LNCaP clone FGC (cell line): ENCODE data around the gene RITA1.

ENCODE experiments used
- DNase-seq: peaks from one replicate; pipeline ENCODE4 v3.0.0-alpha.2; 2011; ENCODE audit warnings: low read depth
- H3K4me3 ChIP-seq: 2 replicates; pipeline ENCODE4 v1.5.1; 2011; ENCODE audit warnings: mild to moderate bottlenecking, low read depth, low read length, control low read depth
- TF ChIP-seq, protein P1 (sequence below): IDR thresholded peaks from 2 replicates; pipeline ENCODE4 v1.5.1; 2012; ENCODE audit warnings: mild to moderate bottlenecking; ENCODE audit not compliant: control insufficient read depth, insufficient read depth; ENCODE audit errors: extremely low read depth

The RITA1 gene

DNA sequence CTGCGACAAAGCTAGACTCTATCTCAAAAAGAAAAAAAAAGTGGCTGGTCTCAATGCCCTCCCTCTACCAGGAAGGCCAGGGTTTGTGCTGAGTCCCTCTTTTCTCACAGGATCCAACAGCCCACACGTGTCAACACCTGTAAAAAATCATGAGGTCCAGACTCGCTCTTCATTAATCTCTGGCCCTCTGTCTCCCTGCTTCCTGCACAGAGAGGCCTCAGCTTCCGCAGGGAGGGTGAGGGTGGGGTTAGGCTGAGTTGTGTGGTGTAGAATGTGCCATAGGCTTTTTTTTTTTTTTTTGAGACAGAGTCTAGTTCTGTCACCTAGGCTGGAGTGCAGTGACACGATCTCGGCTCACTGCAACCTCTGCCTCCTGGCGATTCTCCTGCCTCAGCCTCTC, 29.9 kb upstream of the RITA1 start:
- TF ChIP-seq, protein P1, sequence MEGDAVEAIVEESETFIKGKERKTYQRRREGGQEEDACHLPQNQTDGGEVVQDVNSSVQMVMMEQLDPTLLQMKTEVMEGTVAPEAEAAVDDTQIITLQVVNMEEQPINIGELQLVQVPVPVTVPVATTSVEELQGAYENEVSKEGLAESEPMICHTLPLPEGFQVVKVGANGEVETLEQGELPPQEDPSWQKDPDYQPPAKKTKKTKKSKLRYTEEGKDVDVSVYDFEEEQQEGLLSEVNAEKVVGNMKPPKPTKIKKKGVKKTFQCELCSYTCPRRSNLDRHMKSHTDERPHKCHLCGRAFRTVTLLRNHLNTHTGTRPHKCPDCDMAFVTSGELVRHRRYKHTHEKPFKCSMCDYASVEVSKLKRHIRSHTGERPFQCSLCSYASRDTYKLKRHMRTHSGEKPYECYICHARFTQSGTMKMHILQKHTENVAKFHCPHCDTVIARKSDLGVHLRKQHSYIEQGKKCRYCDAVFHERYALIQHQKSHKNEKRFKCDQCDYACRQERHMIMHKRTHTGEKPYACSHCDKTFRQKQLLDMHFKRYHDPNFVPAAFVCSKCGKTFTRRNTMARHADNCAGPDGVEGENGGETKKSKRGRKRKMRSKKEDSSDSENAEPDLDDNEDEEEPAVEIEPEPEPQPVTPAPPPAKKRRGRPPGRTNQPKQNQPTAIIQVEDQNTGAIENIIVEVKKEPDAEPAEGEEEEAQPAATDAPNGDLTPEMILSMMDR = no peak
- no peak for DNase-seq

DNA sequence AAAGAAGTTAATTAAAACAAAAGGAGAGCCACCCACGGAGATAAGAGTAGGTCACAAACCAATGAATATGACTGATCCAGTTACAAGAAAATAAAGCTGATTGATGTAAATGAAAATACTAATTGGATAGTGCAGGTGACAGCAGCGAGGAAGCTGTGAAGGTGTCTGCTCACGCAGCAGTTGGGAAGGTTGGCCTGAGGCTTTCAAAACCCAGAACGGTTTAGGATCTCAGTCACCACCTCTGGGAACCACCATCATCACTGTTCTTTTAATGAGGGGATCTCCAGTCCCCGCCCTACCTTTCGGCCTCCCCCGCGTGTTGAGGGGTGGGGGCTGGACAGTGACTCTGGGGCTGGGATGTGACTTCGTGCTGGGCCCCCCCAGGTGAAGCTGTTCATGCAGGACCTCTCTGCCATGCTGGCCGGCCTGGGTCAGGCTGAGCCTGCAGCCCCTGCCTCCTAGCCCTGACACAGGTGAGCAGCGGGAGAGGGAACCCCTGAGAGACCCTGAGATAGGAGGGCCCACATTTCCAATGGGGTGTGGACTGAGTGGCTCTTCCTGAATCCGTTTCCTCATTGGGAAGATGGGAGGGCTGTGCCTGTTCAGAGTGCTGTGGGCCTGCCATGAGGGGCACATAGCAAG, 28.2 kb upstream of the RITA1 start:
- TF ChIP-seq, protein P1 = no peak
- H3K4me3 ChIP-seq = no peak overlapping the region
- DNase-seq = no peak

More for the DNA sequence above, 29.9 kb upstream of the RITA1 start:
- no peak overlapping the region for H3K4me3 ChIP-seq

DNA sequence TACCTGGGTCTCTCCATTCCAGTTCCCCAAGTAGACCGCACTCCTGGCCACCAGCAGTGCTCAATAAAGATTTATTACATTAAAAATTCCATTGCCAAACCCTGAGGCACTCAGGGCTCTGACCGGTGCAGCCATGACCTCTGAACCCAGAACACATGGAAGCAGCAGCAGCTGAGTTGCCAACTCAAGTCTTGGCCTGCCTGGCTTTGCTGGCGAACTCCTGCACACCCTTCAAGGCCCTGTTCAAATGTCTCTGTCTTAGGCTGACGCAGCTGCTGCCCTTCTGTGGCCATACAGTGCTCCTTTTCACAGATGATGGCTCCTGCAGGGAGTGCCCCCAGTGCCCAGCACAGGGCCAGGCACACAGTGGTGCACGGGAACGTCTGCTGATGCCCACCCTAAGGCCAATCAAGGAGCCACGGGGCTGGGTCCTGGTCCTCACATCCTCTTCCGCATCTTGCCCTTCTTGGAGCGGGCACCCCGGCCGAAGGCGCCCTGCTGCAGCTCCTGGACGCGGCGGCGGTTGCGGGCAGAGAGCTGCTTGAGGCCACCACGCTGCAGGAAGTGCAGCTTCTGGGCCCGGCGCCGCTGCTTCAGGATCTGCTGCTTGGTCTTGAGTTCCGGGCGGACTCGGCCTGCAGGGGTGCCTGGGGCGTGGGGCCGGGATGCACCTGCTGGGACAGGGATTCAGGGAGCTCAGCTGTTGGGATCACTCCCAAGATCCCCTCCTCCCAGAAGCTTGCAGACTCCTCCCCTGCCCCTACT, 26.9 kb upstream of the RITA1 start:
- H3K4me3 ChIP-seq = no peak overlapping the region
- TF ChIP-seq, protein P1 = no peak
- DNase-seq = no peak

DNA sequence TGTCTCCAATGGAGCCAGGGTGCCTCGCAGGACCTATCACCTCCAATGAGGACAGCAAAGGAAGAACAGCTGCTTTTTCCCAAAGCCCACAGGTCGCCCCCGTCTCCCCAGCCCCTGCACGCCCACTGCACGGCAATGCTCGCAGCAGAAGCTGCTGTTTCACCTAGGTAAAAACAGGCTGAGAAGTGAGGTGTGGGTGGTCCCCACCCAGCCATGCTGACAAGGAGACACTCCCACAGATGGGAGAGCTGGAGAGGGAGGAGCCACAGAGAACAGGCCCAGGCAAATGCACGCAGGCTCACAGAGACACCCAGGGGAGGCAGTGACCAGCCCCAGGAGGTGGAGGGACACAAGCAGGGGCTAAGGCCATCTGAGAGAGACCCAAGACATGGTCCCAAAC, 25.6 kb upstream of the RITA1 start:
- TF ChIP-seq, protein P1 = no peak
- no peak overlapping the region for H3K4me3 ChIP-seq
- no peak for DNase-seq

DNA sequence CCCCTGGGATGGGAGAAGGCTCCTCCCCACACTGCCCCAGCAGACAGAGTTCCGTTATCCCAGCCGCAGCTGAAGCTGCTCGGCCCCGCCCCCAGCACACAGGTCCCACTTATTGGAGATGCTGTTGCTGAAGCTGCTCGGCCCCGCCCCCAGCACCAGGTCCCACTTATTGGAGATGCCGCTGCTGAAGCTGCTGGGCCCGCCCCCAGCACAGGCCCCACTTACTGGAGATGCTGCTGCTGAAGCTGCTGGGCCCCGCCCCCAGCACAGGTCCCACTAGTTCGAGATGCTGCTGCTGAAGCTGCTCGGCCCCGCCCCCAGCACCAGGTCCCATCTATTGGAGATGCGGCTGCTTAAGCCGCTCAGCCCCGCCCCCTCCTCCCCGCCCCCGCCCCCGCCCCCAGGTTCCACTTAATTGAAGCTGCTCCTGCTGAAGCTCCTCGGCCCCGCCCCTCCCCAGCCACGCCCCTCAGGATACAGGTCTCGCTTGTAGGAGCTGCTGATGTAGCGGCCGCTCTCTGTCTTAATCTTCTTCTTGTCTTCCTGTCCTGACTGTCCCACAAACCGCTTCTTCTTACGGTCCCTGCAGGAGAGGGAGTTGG, 24.0 kb upstream of the RITA1 start:
- DNase-seq = no peak
- no peak overlapping the region for H3K4me3 ChIP-seq
- TF ChIP-seq, protein P1 = no peak

DNA sequence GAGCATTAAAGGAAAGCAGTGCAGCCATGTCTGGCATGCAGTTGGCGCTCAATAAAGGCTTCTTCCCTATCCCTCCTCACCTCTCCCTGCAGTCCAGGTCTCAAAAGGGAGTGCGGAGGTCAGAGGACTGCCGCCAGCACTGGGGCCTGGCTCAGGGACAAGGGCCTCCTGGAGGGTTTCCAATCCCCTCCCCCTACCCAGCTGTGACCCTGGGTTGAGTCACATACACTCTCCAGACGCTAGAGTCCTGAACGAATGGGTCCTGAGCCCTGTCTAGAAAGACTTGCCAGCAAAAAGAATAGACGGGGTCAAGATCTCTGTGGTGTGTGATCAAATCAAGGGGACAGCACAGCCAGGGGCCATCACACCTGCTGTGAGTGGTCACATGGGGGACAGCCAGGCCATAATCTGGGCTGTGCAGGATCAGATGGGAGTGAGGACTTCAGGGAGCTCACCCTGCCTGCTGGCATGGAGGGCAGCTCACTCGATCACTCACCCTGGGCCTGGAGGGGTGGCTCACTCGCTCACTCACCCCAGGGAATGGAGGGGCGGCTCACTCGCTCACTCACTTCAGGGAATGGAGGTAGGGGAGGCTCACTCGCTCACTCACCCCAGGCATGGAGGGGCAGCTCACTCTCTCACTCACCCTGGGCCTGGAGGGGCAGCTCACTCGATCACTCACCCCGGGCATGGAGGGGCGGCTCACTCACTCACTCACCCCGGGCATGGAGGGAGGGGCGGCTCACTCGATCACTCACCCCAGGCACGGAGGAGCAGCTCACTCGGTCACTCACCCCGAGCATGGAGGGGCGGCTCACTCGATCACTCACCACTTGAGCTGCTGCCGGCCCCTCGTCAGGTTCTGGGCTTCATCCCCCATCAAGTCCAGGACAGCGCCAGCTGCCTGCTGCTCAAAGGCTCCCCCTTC, 23.2 kb upstream of the RITA1 start:
- no peak for DNase-seq
- TF ChIP-seq, protein P1 = no peak

More for the DNA sequence above, 23.2 kb upstream of the RITA1 start:
- H3K4me3 ChIP-seq = no peak overlapping the region
